ENCODE results near the gene GIPR.

GIPR gene

DNA sequence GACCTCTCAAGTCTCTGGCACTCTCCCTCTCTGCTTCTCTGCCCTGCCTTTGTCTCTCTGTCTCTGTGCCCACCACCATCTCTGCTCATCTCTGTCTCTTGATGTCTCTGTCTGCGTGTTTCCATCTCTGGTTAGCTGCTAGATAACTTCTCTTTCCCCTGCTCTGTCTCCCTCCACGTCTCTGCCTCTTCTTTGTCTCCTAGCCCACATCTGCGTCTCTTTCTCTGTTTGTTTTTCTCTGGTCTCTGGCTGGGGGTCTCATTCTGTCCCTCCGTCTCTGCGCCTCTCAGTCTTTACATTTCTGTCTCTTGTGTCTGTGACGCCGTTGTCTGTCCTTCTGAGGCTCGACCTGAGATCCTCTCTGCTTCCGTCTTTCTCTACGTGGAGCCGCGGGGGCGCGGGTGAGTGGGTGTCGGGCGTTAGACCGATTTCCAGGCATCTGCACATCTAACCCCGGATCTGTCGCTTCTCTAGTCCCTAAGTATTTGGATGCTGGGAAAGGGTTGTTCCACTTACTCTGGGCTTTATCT is 386 bp downstream of the GIPR start:
- H3K27me3 ChIP-seq (ENCODE audit: control insufficient read depth in 1 of 2, insufficient read depth in 1 of 2, low read length in 2 of 2), result peaks cover 6 to 66% of the 10 kb centered on the region in 2 experiments
- DNase-seq, result no peak

DNA sequence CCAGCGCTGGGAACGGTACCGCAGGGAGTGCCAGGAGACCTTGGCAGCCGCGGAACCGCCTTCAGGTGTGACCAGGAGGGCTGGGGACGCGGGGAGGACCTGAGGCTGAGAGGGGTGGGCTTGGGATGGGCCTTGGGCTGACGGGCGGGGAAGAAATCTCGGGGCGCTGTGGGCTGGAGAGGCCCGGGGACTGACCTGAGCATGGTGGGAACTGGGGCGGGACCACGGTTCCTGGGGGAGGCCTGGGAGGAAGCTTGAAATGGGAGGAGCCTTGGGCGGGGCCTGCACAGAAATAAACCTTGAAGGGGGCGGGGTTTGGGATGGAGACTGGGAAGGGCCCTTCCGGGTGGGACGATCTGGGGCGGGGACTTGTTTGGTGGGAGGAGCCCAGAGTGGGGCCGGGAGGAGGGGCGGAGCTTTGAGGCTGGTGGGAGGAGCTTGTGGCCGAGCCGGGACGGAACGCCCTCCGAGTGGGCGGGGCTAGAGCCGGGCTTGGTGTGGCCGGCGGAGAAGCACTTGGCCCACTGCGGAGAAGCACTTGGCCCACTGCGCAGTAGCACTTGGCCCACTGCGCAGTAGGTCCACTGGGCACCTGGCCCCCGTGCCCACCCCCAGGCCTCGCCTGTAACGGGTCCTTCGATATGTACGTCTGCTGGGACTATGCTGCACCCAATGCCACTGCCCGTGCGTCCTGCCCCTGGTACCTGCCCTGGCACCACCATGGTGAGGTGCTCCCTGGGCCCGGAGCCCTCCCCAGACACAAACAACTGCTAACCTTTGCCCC is 2.8 kb downstream of the GIPR start:
- no peak overlapping the region for H3K4me3 ChIP-seq (ENCODE audit: insufficient read depth in 1 of 2, low read depth in 1 of 2, low read length in 2 of 2)
- H4K8ac ChIP-seq (ENCODE audit: low read length), result peak overlapping the region; percentile 92
- WGBS, result 26% methylated on average over 37 of the region's 42 CpGs

More for the DNA sequence above, 386 bp downstream of the GIPR start:
- 4% methylated on average over 17 of the region's 19 CpGs for WGBS
- no peak overlapping the region for H2BK15ac ChIP-seq (ENCODE audit: low read depth, poor library complexity, severe bottlenecking)
- H3K9me3 ChIP-seq (ENCODE audit: control insufficient read depth, low read length), result no peaks in the 10 kb centered on the region
- H3K4me2 ChIP-seq (ENCODE audit: low read length, poor library complexity, severe bottlenecking), result peak overlapping the region; percentile 66
- H2BK120ac ChIP-seq (ENCODE audit: low read depth, low read length), result no peak overlapping the region
- no peak overlapping the region for H3K27ac ChIP-seq (ENCODE audit: low read length, poor library complexity, severe bottlenecking)
- H2AK5ac ChIP-seq (ENCODE audit: low read length, severe bottlenecking), result no peak overlapping the region
- H3K23ac ChIP-seq (ENCODE audit: low read length in 2 of 2), result no peak overlapping the region
- peaks cover 19% of the 10 kb centered on the region for H3K4me1 ChIP-seq (ENCODE audit: control insufficient read depth, insufficient read depth, low read depth, low read length)
- peak overlapping the region; percentile 42 to 46 for H3K4me3 ChIP-seq (ENCODE audit: insufficient read depth in 1 of 2, low read depth in 1 of 2, low read length in 2 of 2)
- H3K4ac ChIP-seq (ENCODE audit: low read depth in 1 of 2, low read length in 2 of 2), result peak overlapping the region; percentile 16 to 84
- H3K14ac ChIP-seq (ENCODE audit: low read length in 2 of 2), result peak overlapping the region in 1 of 2 experiments; percentile 73
- no peaks in the 10 kb centered on the region for H3K79me1 ChIP-seq (replicated peaks; ENCODE audit: low read length, poor library complexity, severe bottlenecking)
- peak overlapping the region; percentile 54 for H2AFZ ChIP-seq (ENCODE audit: low read depth, low read length)
- H4K8ac ChIP-seq (ENCODE audit: low read length), result peak overlapping the region; percentile 52
- no peak overlapping the region for H3K9ac ChIP-seq (ENCODE audit: low read length)
- peak overlapping the region; percentile 57 to 83 for H3K18ac ChIP-seq (ENCODE audit: low read depth in 1 of 2, low read length in 2 of 2)
- peak overlapping the region; percentile 12 for H4K91ac ChIP-seq (ENCODE audit: low read length)
- H2BK5ac ChIP-seq (ENCODE audit: low read depth, low read length, poor library complexity, severe bottlenecking), result no peak overlapping the region
- no peaks in the 10 kb centered on the region for H3K36me3 ChIP-seq (ENCODE audit: control insufficient read depth in 1 of 2, insufficient read depth in 2 of 2, low read depth in 1 of 2, low read length in 2 of 2)
- peak overlapping the region in 1 of 2 experiments; percentile 75 for H2BK12ac ChIP-seq (ENCODE audit: low read length in 2 of 2)

DNA sequence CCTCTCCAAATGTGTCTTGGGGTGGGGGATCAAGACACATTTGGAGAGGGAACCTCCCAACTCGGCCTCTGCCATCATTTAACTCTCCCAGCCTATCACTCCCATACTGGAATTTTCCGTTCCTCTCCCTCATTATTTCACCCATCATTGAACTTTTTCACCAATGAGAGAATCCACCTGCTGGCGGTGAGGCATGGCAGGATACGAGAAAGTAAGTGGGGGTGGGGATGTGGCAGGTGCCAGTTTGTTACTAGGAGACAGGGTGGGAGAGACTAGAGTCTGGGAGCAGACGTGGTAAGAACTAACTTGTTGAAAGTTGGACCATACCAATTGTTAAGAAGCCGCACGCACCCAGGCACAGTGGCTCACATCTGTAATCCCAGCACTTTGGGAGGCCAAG is 6.9 kb downstream of the GIPR start:
- Histone ChIP-seq H3K23ac (ENCODE audit: low read length in 2 of 2) (no peak overlapping the region), H2AFZ (ENCODE audit: low read depth, low read length) (no peak overlapping the region), H3K27me3 (ENCODE audit: control insufficient read depth in 1 of 2, insufficient read depth in 1 of 2, low read length in 2 of 2) (peaks cover 0 to 67% of the 10 kb centered on the region in 2 experiments), H3K4me1 (ENCODE audit: control insufficient read depth, insufficient read depth, low read depth, low read length) (peaks cover 20% of the 10 kb centered on the region), H3K14ac (ENCODE audit: low read length in 2 of 2) (no peak overlapping the region), H2BK5ac (ENCODE audit: low read depth, low read length, poor library complexity, severe bottlenecking) (no peak overlapping the region), H3K18ac (ENCODE audit: low read depth in 1 of 2, low read length in 2 of 2) (no peak overlapping the region), H3K4ac (ENCODE audit: low read depth in 1 of 2, low read length in 2 of 2) (no peak overlapping the region), H3K4me3 (ENCODE audit: insufficient read depth in 1 of 2, low read depth in 1 of 2, low read length in 2 of 2) (no peak overlapping the region), H3K36me3 (ENCODE audit: control insufficient read depth in 1 of 2, insufficient read depth in 2 of 2, low read depth in 1 of 2, low read length in 2 of 2) (no peaks in the 10 kb centered on the region), H4K91ac (ENCODE audit: low read length) (no peak overlapping the region), H2BK120ac (ENCODE audit: low read depth, low read length) (no peak overlapping the region), H3K9me3 (ENCODE audit: control insufficient read depth, low read length) (no peaks in the 10 kb centered on the region), H2BK12ac (ENCODE audit: low read length in 2 of 2) (no peak overlapping the region), H3K4me2 (ENCODE audit: low read length, poor library complexity, severe bottlenecking) (no peak overlapping the region), H2BK15ac (ENCODE audit: low read depth, poor library complexity, severe bottlenecking) (no peak overlapping the region), H2AK5ac (ENCODE audit: low read length, severe bottlenecking) (no peak overlapping the region), H3K9ac (ENCODE audit: low read length) (no peak overlapping the region), H3K27ac (ENCODE audit: low read length, poor library complexity, severe bottlenecking) (no peak overlapping the region), H4K8ac (ENCODE audit: low read length) (no peak overlapping the region), H3K79me1 (replicated peaks; ENCODE audit: low read length, poor library complexity, severe bottlenecking) (no peaks in the 10 kb centered on the region)
- 84% methylated on average over 6 of the region's 7 CpGs for WGBS
- DNase-seq, result no peak

More for the DNA sequence above, 2.8 kb downstream of the GIPR start:
- Histone ChIP-seq H3K4me2 (ENCODE audit: low read length, poor library complexity, severe bottlenecking) (peak overlapping the region; percentile 10), H3K23ac (ENCODE audit: low read length in 2 of 2) (no peak overlapping the region), H3K14ac (ENCODE audit: low read length in 2 of 2) (no peak overlapping the region), H3K4ac (ENCODE audit: low read depth in 1 of 2, low read length in 2 of 2) (peak overlapping the region in 1 of 2 experiments; percentile 32), H2BK15ac (ENCODE audit: low read depth, poor library complexity, severe bottlenecking) (peak overlapping the region; percentile 44), H3K9ac (ENCODE audit: low read length) (no peak overlapping the region), H3K18ac (ENCODE audit: low read depth in 1 of 2, low read length in 2 of 2) (peak overlapping the region in 1 of 2 experiments; percentile 86), H3K79me1 (replicated peaks; ENCODE audit: low read length, poor library complexity, severe bottlenecking) (no peaks in the 10 kb centered on the region), H3K9me3 (ENCODE audit: control insufficient read depth, low read length) (no peaks in the 10 kb centered on the region), H4K91ac (ENCODE audit: low read length) (peak overlapping the region; percentile 81), H2AK5ac (ENCODE audit: low read length, severe bottlenecking) (no peak overlapping the region), H2AFZ (ENCODE audit: low read depth, low read length) (peak overlapping the region; percentile 54), H3K4me1 (ENCODE audit: control insufficient read depth, insufficient read depth, low read depth, low read length) (peaks cover 19% of the 10 kb centered on the region), H2BK12ac (ENCODE audit: low read length in 2 of 2) (peak overlapping the region in 1 of 2 experiments; percentile 80), H3K27me3 (ENCODE audit: control insufficient read depth in 1 of 2, insufficient read depth in 1 of 2, low read length in 2 of 2) (peaks cover 6 to 72% of the 10 kb centered on the region in 2 experiments), H2BK5ac (ENCODE audit: low read depth, low read length, poor library complexity, severe bottlenecking) (no peak overlapping the region), H3K27ac (ENCODE audit: low read length, poor library complexity, severe bottlenecking) (no peak overlapping the region), H3K36me3 (ENCODE audit: control insufficient read depth in 1 of 2, insufficient read depth in 2 of 2, low read depth in 1 of 2, low read length in 2 of 2) (no peaks in the 10 kb centered on the region), H2BK120ac (ENCODE audit: low read depth, low read length) (no peak overlapping the region)
- peak; percentile 88 for DNase-seq

DNA sequence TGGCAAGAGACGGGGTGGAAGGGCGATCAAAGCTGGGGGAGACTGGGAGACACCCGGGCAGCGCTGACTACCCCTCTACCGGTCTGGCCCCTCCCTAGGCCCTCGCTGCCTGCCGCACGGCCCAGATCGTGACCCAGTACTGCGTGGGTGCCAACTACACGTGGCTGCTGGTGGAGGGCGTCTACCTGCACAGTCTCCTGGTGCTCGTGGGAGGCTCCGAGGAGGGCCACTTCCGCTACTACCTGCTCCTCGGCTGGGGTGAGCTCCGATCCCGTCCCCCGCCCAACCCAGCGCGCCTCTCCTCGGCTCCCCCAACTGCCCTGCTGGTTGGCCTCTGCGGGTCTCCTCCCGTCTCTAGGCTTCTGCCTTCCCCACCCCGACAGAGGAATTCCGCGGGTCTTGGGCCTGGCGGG is 8.8 kb downstream of the GIPR start:
- Histone ChIP-seq H2BK5ac (ENCODE audit: low read depth, low read length, poor library complexity, severe bottlenecking) (no peak overlapping the region), H3K23ac (ENCODE audit: low read length in 2 of 2) (peak overlapping the region in 1 of 2 experiments; percentile 35), H3K4me3 (ENCODE audit: insufficient read depth in 1 of 2, low read depth in 1 of 2, low read length in 2 of 2) (peak overlapping the region in 1 of 2 experiments; percentile 41), H4K8ac (ENCODE audit: low read length) (peak overlapping the region; percentile 8), H3K4me2 (ENCODE audit: low read length, poor library complexity, severe bottlenecking) (peak overlapping the region; percentile 36), H3K36me3 (ENCODE audit: control insufficient read depth in 1 of 2, insufficient read depth in 2 of 2, low read depth in 1 of 2, low read length in 2 of 2) (no peaks in the 10 kb centered on the region), H4K91ac (ENCODE audit: low read length) (peak overlapping the region; percentile 52), H3K4ac (ENCODE audit: low read depth in 1 of 2, low read length in 2 of 2) (peak overlapping the region; percentile 54 to 57), H3K79me1 (replicated peaks; ENCODE audit: low read length, poor library complexity, severe bottlenecking) (no peaks in the 10 kb centered on the region), H2BK12ac (ENCODE audit: low read length in 2 of 2) (peak overlapping the region in 1 of 2 experiments; percentile 49), H3K4me1 (ENCODE audit: control insufficient read depth, insufficient read depth, low read depth, low read length) (peaks cover 17% of the 10 kb centered on the region), H2AK5ac (ENCODE audit: low read length, severe bottlenecking) (no peak overlapping the region), H3K27ac (ENCODE audit: low read length, poor library complexity, severe bottlenecking) (no peak overlapping the region), H2BK15ac (ENCODE audit: low read depth, poor library complexity, severe bottlenecking) (no peak overlapping the region), H3K14ac (ENCODE audit: low read length in 2 of 2) (peak overlapping the region in 1 of 2 experiments; percentile 69), H3K9ac (ENCODE audit: low read length) (no peak overlapping the region), H3K27me3 (ENCODE audit: control insufficient read depth in 1 of 2, insufficient read depth in 1 of 2, low read length in 2 of 2) (peaks cover 0 to 51% of the 10 kb centered on the region in 2 experiments), H3K9me3 (ENCODE audit: control insufficient read depth, low read length) (no peaks in the 10 kb centered on the region), H2AFZ (ENCODE audit: low read depth, low read length) (no peak overlapping the region), H2BK120ac (ENCODE audit: low read depth, low read length) (no peak overlapping the region), H3K18ac (ENCODE audit: low read depth in 1 of 2, low read length in 2 of 2) (peak overlapping the region; percentile 19 to 48)
- WGBS, result 10% methylated on average over 27 of the region's 28 CpGs
- DNase-seq, result no peak
